HepG2 (cell line): ENCODE measurements around the gene POLR1G.

Experiments
- KMT2B ChIP-seq: IDR thresholded peaks from 2 replicates; pipeline ENCODE4 v1.6.1; 2016; ENCODE audit warnings: missing genetic modification reagents, missing compliant biosample characterization
- TF ChIP-seq, protein P1 (sequence below): sonication (generic); formaldehyde crosslinking; IDR thresholded peaks from 2 replicates; pipeline ENCODE4 v1.5.0; 2020; ENCODE audit warnings: missing genetic modification reagents

DNA sequence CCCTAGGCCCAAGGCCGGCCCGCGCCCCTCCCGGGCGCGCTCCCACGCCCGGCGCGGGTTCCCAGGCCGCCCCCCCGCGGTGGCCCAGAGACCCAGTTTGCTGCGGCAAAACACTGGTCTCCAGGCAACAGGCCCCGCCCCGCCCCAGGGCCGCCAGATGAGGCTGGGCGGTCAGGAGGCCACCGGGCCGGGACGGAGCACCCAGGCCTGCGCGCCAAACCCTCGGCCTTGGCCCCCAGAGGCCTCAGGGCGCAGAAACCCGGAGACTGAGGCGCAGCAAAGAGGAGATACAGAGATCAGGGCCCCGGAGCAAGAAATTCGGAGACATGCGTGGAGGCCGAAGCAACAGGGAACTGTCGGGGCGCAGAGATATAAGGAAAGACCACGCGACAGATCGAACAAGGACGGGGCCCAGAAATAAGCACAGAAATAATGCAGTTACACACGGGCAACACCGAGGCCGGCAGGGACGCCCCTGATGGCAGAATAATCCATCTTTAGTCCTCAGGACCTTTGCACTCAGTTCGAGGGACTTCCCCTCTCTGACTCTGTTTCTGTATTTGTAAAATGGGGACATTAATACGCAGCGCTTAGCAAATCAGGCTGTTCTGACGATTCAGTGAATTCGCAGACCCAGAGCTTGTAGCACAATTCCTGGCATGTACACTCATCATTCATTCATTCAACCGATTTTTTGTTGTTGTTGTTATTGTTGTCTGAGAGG is 38.0 kb downstream of the POLR1G start:
- no peak for TF ChIP-seq KMT2B (CRISPR knock-in tag)
- TF ChIP-seq, protein P1, sequence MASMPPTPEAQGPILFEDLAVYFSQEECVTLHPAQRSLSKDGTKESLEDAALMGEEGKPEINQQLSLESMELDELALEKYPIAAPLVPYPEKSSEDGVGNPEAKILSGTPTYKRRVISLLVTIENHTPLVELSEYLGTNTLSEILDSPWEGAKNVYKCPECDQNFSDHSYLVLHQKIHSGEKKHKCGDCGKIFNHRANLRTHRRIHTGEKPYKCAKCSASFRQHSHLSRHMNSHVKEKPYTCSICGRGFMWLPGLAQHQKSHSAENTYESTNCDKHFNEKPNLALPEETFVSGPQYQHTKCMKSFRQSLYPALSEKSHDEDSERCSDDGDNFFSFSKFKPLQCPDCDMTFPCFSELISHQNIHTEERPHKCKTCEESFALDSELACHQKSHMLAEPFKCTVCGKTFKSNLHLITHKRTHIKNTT, result no peak
